ENCODE measurements around the gene ERN1. TPM values are rescaled to one million over a fixed set of nuclear protein-coding genes. Genes with fewer than 3 reads are reported as not detected.
A peak's percentile ranks its signal among the peaks of the same experiment; 100 is the strongest.

ERN1 gene
- total RNA-seq, 1 donor = 62.8 TPM

- Histone ChIP-seq H3K9me3 (ENCODE audit: low read depth, low read length) (no peaks in the 10 kb centered on the region), H3K27me3 (ENCODE audit: insufficient read depth, low read length) (no peaks in the 10 kb centered on the region), H3K4me1 (ENCODE audit: insufficient read depth, low read length) (peaks cover 66% of the 10 kb centered on the region), H3K4me3 (ENCODE audit: low read length) (no peak overlapping the region)
Observed at GRCh38 chr17:64077379-64077778, 52.6 kb downstream of the ERN1 start.

GRCh38 chr17:64075913-64076312, 54.0 kb downstream of the ERN1 start:
- Histone ChIP-seq H3K9me3 (ENCODE audit: low read depth, low read length) (no peaks in the 10 kb centered on the region), H3K4me3 (ENCODE audit: low read length) (no peak overlapping the region), H3K27me3 (ENCODE audit: insufficient read depth, low read length) (no peaks in the 10 kb centered on the region), H3K4me1 (ENCODE audit: insufficient read depth, low read length) (peaks cover 54% of the 10 kb centered on the region)

- Histone ChIP-seq H3K4me1 (ENCODE audit: insufficient read depth, low read length) (peaks cover 47% of the 10 kb centered on the region), H3K4me3 (ENCODE audit: low read length) (no peak overlapping the region), H3K27me3 (ENCODE audit: insufficient read depth, low read length) (no peaks in the 10 kb centered on the region), H3K9me3 (ENCODE audit: low read depth, low read length) (no peaks in the 10 kb centered on the region)
Observed at GRCh38 chr17:64074704-64075426, 55.1 kb downstream of the ERN1 start.

GRCh38 chr17:64073771-64074703, 55.9 kb downstream of the ERN1 start:
- Histone ChIP-seq H3K4me3 (ENCODE audit: low read length) (no peak overlapping the region), H3K27me3 (ENCODE audit: insufficient read depth, low read length) (no peaks in the 10 kb centered on the region), H3K9me3 (ENCODE audit: low read depth, low read length) (peaks cover 6% of the 10 kb centered on the region), H3K4me1 (ENCODE audit: insufficient read depth, low read length) (peaks cover 47% of the 10 kb centered on the region)

GRCh38 chr17:64071111-64071510, 58.8 kb downstream of the ERN1 start:
- peaks cover 53% of the 10 kb centered on the region for H3K4me1 ChIP-seq (ENCODE audit: insufficient read depth, low read length)
- H3K27me3 ChIP-seq (ENCODE audit: insufficient read depth, low read length) = no peaks in the 10 kb centered on the region
- no peak overlapping the region for H3K4me3 ChIP-seq (ENCODE audit: low read length)
- peaks cover 6% of the 10 kb centered on the region for H3K9me3 ChIP-seq (ENCODE audit: low read depth, low read length)

- Histone ChIP-seq H3K27me3 (ENCODE audit: insufficient read depth, low read length) (no peaks in the 10 kb centered on the region), H3K4me3 (ENCODE audit: low read length) (no peak overlapping the region), H3K9me3 (ENCODE audit: low read depth, low read length) (peaks cover 6% of the 10 kb centered on the region), H3K4me1 (ENCODE audit: insufficient read depth, low read length) (peaks cover 48% of the 10 kb centered on the region)
Observed at GRCh38 chr17:64070213-64070612, 59.7 kb downstream of the ERN1 start.

- H3K27me3 ChIP-seq (ENCODE audit: insufficient read depth, low read length) = no peaks in the 10 kb centered on the region
- H3K4me3 ChIP-seq (ENCODE audit: low read length) = no peak overlapping the region
- H3K4me1 ChIP-seq (ENCODE audit: insufficient read depth, low read length) = peaks cover 48% of the 10 kb centered on the region
- H3K9me3 ChIP-seq (ENCODE audit: low read depth, low read length) = peaks cover 6% of the 10 kb centered on the region
Observed at GRCh38 chr17:64069143-64069542, 60.8 kb downstream of the ERN1 start.

- no peaks in the 10 kb centered on the region for H3K27me3 ChIP-seq (ENCODE audit: insufficient read depth, low read length)
- H3K4me1 ChIP-seq (ENCODE audit: insufficient read depth, low read length) = peaks cover 48% of the 10 kb centered on the region
- peaks cover 6% of the 10 kb centered on the region for H3K9me3 ChIP-seq (ENCODE audit: low read depth, low read length)
- H3K4me3 ChIP-seq (ENCODE audit: low read length) = no peak overlapping the region
Observed at GRCh38 chr17:64067657-64068056, 62.3 kb downstream of the ERN1 start.

- Histone ChIP-seq H3K4me3 (ENCODE audit: low read length) (peak overlapping the region; percentile 6), H3K4me1 (ENCODE audit: insufficient read depth, low read length) (peaks cover 57% of the 10 kb centered on the region), H3K9me3 (ENCODE audit: low read depth, low read length) (peaks cover 6% of the 10 kb centered on the region), H3K27me3 (ENCODE audit: insufficient read depth, low read length) (no peaks in the 10 kb centered on the region)
Observed at GRCh38 chr17:64066716-64067115, 63.2 kb downstream of the ERN1 start.

GRCh38 chr17:64065161-64065560, 64.8 kb downstream of the ERN1 start:
- H3K4me3 ChIP-seq (ENCODE audit: low read length) = no peak overlapping the region
- peaks cover 6% of the 10 kb centered on the region for H3K9me3 ChIP-seq (ENCODE audit: low read depth, low read length)
- peaks cover 72% of the 10 kb centered on the region for H3K4me1 ChIP-seq (ENCODE audit: insufficient read depth, low read length)
- no peaks in the 10 kb centered on the region for H3K27me3 ChIP-seq (ENCODE audit: insufficient read depth, low read length)

- H3K4me3 ChIP-seq (ENCODE audit: low read length) = no peak overlapping the region
- peaks cover 3% of the 10 kb centered on the region for H3K9me3 ChIP-seq (ENCODE audit: low read depth, low read length)
- no peaks in the 10 kb centered on the region for H3K27me3 ChIP-seq (ENCODE audit: insufficient read depth, low read length)
- H3K4me1 ChIP-seq (ENCODE audit: insufficient read depth, low read length) = peaks cover 76% of the 10 kb centered on the region
Observed at GRCh38 chr17:64064331-64064730, 65.6 kb downstream of the ERN1 start.

- H3K9me3 ChIP-seq (ENCODE audit: low read depth, low read length) = no peaks in the 10 kb centered on the region
- no peaks in the 10 kb centered on the region for H3K27me3 ChIP-seq (ENCODE audit: insufficient read depth, low read length)
- H3K4me3 ChIP-seq (ENCODE audit: low read length) = no peak overlapping the region
- H3K4me1 ChIP-seq (ENCODE audit: insufficient read depth, low read length) = peaks cover 76% of the 10 kb centered on the region
Observed at GRCh38 chr17:64063766-64064224, 66.1 kb downstream of the ERN1 start.

GRCh38 chr17:64063088-64063487, 66.9 kb downstream of the ERN1 start:
- Histone ChIP-seq H3K4me3 (ENCODE audit: low read length) (no peak overlapping the region), H3K4me1 (ENCODE audit: insufficient read depth, low read length) (peaks cover 76% of the 10 kb centered on the region), H3K27me3 (ENCODE audit: insufficient read depth, low read length) (no peaks in the 10 kb centered on the region), H3K9me3 (ENCODE audit: low read depth, low read length) (no peaks in the 10 kb centered on the region)

- H3K4me3 ChIP-seq (ENCODE audit: low read length) = no peak overlapping the region
- no peaks in the 10 kb centered on the region for H3K9me3 ChIP-seq (ENCODE audit: low read depth, low read length)
- H3K27me3 ChIP-seq (ENCODE audit: insufficient read depth, low read length) = no peaks in the 10 kb centered on the region
- H3K4me1 ChIP-seq (ENCODE audit: insufficient read depth, low read length) = peaks cover 64% of the 10 kb centered on the region
Observed at GRCh38 chr17:64061178-64061898, 68.6 kb downstream of the ERN1 start.

GRCh38 chr17:64060331-64060730, 69.6 kb downstream of the ERN1 start:
- Histone ChIP-seq H3K27me3 (ENCODE audit: insufficient read depth, low read length) (no peaks in the 10 kb centered on the region), H3K4me1 (ENCODE audit: insufficient read depth, low read length) (peaks cover 66% of the 10 kb centered on the region), H3K4me3 (ENCODE audit: low read length) (no peak overlapping the region), H3K9me3 (ENCODE audit: low read depth, low read length) (no peaks in the 10 kb centered on the region)
